GM21619 (cell line): ENCODE data around the gene PDE10A.

Source experiments
- ATAC-seq: cut with Tn5 transposase; IDR thresholded peaks from one replicate; pipeline ENCODE4 v1.9.1; 2021; ENCODE audit not compliant: unreplicated experiment

The PDE10A gene

GRCh38 chr6:165300422-165300936 is 362.6 kb downstream of the PDE10A start:
- no peak for ATAC-seq

DNA sequence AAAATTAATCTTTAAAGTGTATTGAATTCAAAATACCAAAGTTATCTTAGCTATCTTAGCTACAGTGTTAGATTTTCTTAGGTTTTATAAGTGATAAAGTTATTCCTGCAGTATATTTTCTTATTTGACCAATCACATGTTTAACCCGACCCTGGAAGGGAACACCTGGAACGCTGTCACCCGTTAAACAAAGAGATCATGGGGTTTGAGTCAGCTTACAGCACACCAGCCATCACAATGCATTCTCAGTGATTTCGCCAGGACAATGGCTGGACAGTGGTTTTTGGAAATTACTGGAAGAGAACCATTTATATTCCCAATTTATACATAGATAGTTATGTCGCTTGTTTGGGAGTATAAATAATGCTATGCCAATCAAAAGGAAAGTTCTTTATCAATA is 364.2 kb downstream of the PDE10A start:
- no peak for ATAC-seq

GRCh38 chr6:165298402-165298801 is 364.6 kb downstream of the PDE10A start:
- no peak for ATAC-seq

DNA sequence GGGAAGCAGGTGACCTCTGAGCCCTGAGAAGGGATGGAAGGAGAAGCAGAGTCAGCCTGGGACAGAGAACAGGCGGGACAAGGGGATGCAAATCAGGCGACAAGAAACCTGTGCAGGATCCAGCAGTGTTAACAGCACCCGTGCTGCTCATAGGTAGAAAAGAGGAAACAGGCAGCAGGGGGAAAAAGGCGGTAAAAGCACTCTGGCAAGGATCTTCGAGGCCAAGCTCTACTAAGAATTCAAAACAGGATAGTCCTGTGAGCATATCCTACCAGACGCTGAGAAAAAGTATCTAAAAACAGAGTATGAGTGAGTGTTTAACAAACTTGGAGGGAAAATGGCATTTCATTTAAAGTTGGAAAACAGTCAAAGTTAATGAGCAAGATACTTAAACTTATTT is 370.4 kb downstream of the PDE10A start:
- no peak for ATAC-seq
